Measurements from ENCODE around the gene NEDD4L. TPM values are rescaled to one million over a fixed set of nuclear protein-coding genes. Genes with fewer than 3 reads are reported as not detected.

Gene NEDD4L
- total RNA-seq, 1 experiment from 2014 or later, result 42.9 TPM

DNA sequence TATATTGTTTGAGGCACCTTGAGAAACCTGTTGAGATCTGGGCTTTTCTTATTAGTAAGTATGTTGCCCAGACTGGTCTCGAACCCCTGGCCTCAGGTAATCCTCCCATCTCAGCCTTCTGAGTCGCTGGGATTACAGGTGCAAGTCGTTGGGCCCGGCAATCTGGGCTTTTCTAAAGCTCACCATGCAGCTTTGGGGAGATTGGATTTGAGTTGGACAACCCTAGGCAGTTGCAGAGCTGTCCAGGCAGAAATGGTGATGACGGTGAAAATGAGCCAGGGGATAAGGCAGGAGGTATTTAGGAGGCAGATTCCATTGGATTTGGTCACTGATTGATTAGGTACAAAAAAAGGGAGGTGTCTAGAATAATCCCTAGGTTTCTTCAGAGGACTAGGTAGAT is 16.2 kb downstream of the NEDD4L start:
- in situ Hi-C loops (cut with HindIII; ENCODE audit: low pct_unique_long_range_greater_than_20kb, low sequenced_read_pairs), result no loop called here
- 0 out of 2 replicates have a peak, but pooled peaks cover 4% of the 10 kb centered on the region for H3K4me1 ChIP-seq (ENCODE audit: control insufficient read depth, insufficient read depth, low read length)
- no peaks in the 10 kb centered on the region for H3K27me3 ChIP-seq (ENCODE audit: control insufficient read depth, insufficient read depth, low read length)
- intact Hi-C loops (cut with micrococcal nuclease; ENCODE audit: unreplicated experiment), result no loop called here
- CTCF ChIA-PET, result no interaction called here
- DNase-seq (ENCODE audit: low read depth, low spot score), result no peak
- no peak overlapping the region for H3K4me3 ChIP-seq (ENCODE audit: low read depth in 2 of 2, low read length in 2 of 2)
- H3K27ac ChIP-seq (ENCODE audit: low read length), result no peak overlapping the region
- no peak for ATAC-seq
- H3K9me3 ChIP-seq (ENCODE audit: control insufficient read depth, insufficient read depth, low read depth, low read length), result no peaks in the 10 kb centered on the region
- TF ChIP-seq, protein P1, sequence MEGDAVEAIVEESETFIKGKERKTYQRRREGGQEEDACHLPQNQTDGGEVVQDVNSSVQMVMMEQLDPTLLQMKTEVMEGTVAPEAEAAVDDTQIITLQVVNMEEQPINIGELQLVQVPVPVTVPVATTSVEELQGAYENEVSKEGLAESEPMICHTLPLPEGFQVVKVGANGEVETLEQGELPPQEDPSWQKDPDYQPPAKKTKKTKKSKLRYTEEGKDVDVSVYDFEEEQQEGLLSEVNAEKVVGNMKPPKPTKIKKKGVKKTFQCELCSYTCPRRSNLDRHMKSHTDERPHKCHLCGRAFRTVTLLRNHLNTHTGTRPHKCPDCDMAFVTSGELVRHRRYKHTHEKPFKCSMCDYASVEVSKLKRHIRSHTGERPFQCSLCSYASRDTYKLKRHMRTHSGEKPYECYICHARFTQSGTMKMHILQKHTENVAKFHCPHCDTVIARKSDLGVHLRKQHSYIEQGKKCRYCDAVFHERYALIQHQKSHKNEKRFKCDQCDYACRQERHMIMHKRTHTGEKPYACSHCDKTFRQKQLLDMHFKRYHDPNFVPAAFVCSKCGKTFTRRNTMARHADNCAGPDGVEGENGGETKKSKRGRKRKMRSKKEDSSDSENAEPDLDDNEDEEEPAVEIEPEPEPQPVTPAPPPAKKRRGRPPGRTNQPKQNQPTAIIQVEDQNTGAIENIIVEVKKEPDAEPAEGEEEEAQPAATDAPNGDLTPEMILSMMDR (IDR thresholded peaks at IDR 0.05), result no peak
- TF ChIP-seq TCF7L2 (IDR thresholded peaks at IDR 0.05; ENCODE audit: low read depth, low read length), result no peak
- TF ChIP-seq POLR2AphosphoS5 (IDR thresholded peaks at IDR 0.05; ENCODE audit: low read depth, low read length), result no peak
- TF ChIP-seq, protein P2, sequence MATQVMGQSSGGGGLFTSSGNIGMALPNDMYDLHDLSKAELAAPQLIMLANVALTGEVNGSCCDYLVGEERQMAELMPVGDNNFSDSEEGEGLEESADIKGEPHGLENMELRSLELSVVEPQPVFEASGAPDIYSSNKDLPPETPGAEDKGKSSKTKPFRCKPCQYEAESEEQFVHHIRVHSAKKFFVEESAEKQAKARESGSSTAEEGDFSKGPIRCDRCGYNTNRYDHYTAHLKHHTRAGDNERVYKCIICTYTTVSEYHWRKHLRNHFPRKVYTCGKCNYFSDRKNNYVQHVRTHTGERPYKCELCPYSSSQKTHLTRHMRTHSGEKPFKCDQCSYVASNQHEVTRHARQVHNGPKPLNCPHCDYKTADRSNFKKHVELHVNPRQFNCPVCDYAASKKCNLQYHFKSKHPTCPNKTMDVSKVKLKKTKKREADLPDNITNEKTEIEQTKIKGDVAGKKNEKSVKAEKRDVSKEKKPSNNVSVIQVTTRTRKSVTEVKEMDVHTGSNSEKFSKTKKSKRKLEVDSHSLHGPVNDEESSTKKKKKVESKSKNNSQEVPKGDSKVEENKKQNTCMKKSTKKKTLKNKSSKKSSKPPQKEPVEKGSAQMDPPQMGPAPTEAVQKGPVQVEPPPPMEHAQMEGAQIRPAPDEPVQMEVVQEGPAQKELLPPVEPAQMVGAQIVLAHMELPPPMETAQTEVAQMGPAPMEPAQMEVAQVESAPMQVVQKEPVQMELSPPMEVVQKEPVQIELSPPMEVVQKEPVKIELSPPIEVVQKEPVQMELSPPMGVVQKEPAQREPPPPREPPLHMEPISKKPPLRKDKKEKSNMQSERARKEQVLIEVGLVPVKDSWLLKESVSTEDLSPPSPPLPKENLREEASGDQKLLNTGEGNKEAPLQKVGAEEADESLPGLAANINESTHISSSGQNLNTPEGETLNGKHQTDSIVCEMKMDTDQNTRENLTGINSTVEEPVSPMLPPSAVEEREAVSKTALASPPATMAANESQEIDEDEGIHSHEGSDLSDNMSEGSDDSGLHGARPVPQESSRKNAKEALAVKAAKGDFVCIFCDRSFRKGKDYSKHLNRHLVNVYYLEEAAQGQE (IDR thresholded peaks at IDR 0.05; ENCODE audit: insufficient read depth in 1 of 2, low read depth in 2 of 2, low read length in 1 of 2), result no peak
- no peak for TF ChIP-seq SIN3A (IDR thresholded peaks at IDR 0.05; ENCODE audit: borderline replicate concordance, insufficient read depth, low read depth, low read length)
- H3K36me3 ChIP-seq (ENCODE audit: control insufficient read depth, insufficient read depth, low read length), result no peaks in the 10 kb centered on the region
- no TSS peak for BruUV-seq (replicated peaks)
- POLR2A ChIA-PET, result no interaction called here

DNA sequence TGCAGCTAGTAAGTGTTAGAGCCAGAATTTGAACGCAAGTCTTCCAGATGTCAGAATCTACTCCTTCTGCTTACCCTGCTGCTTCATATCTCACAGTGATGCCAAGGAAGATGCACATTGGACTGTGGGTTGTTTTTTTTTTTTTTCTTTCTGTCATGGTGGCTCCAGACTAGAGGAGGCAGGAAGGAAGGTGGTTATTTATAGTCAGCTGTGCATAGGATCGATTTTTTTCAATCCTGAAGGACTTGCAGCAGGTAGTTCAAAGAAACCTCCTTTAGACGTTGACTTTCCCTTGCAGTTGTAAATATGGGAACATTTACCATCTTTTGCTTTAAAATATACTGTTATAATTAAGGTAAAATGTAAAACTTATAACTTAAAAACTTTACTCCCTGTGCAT is 17.3 kb downstream of the NEDD4L start:
- no peak for TF ChIP-seq TCF7L2 (IDR thresholded peaks at IDR 0.05; ENCODE audit: low read depth, low read length)
- TF ChIP-seq, protein P1 (IDR thresholded peaks at IDR 0.05), result no peak
- no peak for TF ChIP-seq SIN3A (IDR thresholded peaks at IDR 0.05; ENCODE audit: borderline replicate concordance, insufficient read depth, low read depth, low read length)
- TF ChIP-seq POLR2AphosphoS5 (IDR thresholded peaks at IDR 0.05; ENCODE audit: low read depth, low read length), result no peak
- TF ChIP-seq, protein P2 (IDR thresholded peaks at IDR 0.05; ENCODE audit: insufficient read depth in 1 of 2, low read depth in 2 of 2, low read length in 1 of 2), result no peak
- intact Hi-C loops (cut with micrococcal nuclease; ENCODE audit: unreplicated experiment), result no loop called here
- H3K36me3 ChIP-seq (ENCODE audit: control insufficient read depth, insufficient read depth, low read length), result no peaks in the 10 kb centered on the region
- POLR2A ChIA-PET, result no interaction called here
- no peaks in the 10 kb centered on the region for H3K9me3 ChIP-seq (ENCODE audit: control insufficient read depth, insufficient read depth, low read depth, low read length)
- H3K4me3 ChIP-seq (ENCODE audit: low read depth in 2 of 2, low read length in 2 of 2), result no peak overlapping the region
- DNase-seq (ENCODE audit: low read depth, low spot score) (no peak), ATAC-seq (no peak)
- H3K4me1 ChIP-seq (ENCODE audit: control insufficient read depth, insufficient read depth, low read length), result 0 out of 2 replicates have a peak, but pooled peaks cover 4% of the 10 kb centered on the region
- in situ Hi-C loops (cut with HindIII; ENCODE audit: low pct_unique_long_range_greater_than_20kb, low sequenced_read_pairs), result no loop called here
- CTCF ChIA-PET, result interaction anchor here (0.5 kb wide), 1 partner anchor 13 kb away, joined by 3 read pairs; no protein-coding TSS in a partner anchor
- no TSS peak for BruUV-seq (replicated peaks)
- H3K27me3 ChIP-seq (ENCODE audit: control insufficient read depth, insufficient read depth, low read length), result no peaks in the 10 kb centered on the region
- H3K27ac ChIP-seq (ENCODE audit: low read length), result no peak overlapping the region
